Right atrium auricular region (tissue), 2 donors: Measurements from ENCODE around the gene PSD. TPM values are rescaled to one million over a fixed set of nuclear protein-coding genes. Genes with fewer than 3 reads are reported as not detected.
A peak's percentile ranks its signal among the peaks of the same experiment; 100 is the strongest.

Experiments
- DNase-seq: peaks from one replicate; pipeline ENCODE4 v3.0.0-alpha.2; 2019; ENCODE audit warnings: low spot score
- H3K27ac ChIP-seq, 2 donors: fragments of 200-600 bp; sonication (generic); 1 replicate in 1 of 2; 2 replicates in 1 of 2; pipeline ENCODE4 v1.5.1; 2016 to 2019
- H3K27me3 ChIP-seq, 2 donors: fragments of 200-600 bp; sonication (generic); one replicate each; pipeline versions ENCODE4 v1.5.1 to v1.6.0; 2017 to 2019
- H3K36me3 ChIP-seq: fragments of 200-600 bp; sonication (generic); one replicate; pipeline ENCODE4 v1.5.1; 2016
- H3K4me1 ChIP-seq, 2 donors: fragments of 200-600 bp; sonication (generic); one replicate each; pipeline versions ENCODE4 v1.5.1 to v1.6.0; 2017 to 2019
- H3K4me3 ChIP-seq, 2 donors: fragments of 200-600 bp; sonication (generic); 1 replicate in 1 of 2; 2 replicates in 1 of 2; pipeline ENCODE4 v1.5.1; 2017 to 2019; ENCODE audit warnings: mild to moderate bottlenecking in 1 of 2, moderate library complexity in 1 of 2
- H3K9me3 ChIP-seq, 2 donors: fragments of 200-600 bp; sonication (generic); one replicate each; pipeline ENCODE4 v1.5.1; 2019
- total RNA-seq, 2 donors: library from RNA; depleted of rRNA; stranded (reverse); fragments of >200 nt; gene quantifications; one replicate each; pipeline ENCODE4 v1.1.0, GENCODE V29; 2016
- TF ChIP-seq, protein P1 (sequence below), 2 donors: fragments of 200-600 bp; sonication (generic); IDR thresholded peaks; one replicate each; pipeline ENCODE4 v1.5.1; 2019; ENCODE audit warnings: antibody characterized with exemption in 2 of 2

PSD gene
- total RNA-seq, 2 donors from 2014 or later, result 2.2 to 9.7 TPM

DNA sequence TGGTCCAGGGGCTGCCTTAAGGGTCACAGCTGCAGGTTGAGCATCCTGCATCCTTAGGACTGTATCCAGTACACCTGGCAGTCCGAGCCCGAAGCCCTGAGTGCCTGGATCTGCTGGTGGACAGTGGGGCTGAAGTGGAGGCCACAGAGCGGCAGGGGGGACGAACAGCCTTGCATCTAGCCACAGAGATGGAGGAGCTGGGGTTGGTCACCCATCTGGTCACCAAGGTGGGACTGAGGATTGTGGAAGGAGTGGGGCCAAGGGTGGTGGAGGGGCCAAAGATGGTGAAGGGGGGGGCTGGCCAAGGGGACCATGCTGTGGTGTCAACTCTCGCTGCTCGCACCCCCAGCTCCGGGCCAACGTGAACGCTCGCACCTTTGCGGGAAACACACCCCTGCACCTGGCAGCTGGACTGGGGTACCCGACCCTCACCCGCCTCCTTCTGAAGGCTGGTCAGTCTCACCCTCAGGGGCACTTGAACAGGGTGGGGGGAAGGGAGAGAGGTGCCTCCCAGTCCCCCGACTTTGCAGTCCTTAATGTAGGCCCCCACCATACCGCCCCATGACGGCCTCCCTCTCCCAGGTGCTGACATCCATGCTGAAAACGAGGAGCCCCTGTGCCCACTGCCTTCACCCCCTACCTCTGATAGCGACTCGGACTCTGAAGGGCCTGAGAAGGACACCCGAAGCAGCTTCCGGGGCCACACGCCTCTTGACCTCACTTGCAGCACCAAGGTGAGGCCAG, 17.8 kb downstream of the PSD start:
- TF ChIP-seq, protein P1, sequence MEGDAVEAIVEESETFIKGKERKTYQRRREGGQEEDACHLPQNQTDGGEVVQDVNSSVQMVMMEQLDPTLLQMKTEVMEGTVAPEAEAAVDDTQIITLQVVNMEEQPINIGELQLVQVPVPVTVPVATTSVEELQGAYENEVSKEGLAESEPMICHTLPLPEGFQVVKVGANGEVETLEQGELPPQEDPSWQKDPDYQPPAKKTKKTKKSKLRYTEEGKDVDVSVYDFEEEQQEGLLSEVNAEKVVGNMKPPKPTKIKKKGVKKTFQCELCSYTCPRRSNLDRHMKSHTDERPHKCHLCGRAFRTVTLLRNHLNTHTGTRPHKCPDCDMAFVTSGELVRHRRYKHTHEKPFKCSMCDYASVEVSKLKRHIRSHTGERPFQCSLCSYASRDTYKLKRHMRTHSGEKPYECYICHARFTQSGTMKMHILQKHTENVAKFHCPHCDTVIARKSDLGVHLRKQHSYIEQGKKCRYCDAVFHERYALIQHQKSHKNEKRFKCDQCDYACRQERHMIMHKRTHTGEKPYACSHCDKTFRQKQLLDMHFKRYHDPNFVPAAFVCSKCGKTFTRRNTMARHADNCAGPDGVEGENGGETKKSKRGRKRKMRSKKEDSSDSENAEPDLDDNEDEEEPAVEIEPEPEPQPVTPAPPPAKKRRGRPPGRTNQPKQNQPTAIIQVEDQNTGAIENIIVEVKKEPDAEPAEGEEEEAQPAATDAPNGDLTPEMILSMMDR (IDR thresholded peaks at IDR 0.05), result no peak
- no peak overlapping the region for H3K27ac ChIP-seq
- no peak overlapping the region for H3K4me3 ChIP-seq
- peaks cover 14% of the 10 kb centered on the region for H3K36me3 ChIP-seq
- no peak for DNase-seq
- H3K9me3 ChIP-seq, result no peaks in the 10 kb centered on the region
- peaks cover 0 to 30% of the 10 kb centered on the region in 2 donors for H3K4me1 ChIP-seq
- H3K27me3 ChIP-seq, result no peaks in the 10 kb centered on the region

DNA sequence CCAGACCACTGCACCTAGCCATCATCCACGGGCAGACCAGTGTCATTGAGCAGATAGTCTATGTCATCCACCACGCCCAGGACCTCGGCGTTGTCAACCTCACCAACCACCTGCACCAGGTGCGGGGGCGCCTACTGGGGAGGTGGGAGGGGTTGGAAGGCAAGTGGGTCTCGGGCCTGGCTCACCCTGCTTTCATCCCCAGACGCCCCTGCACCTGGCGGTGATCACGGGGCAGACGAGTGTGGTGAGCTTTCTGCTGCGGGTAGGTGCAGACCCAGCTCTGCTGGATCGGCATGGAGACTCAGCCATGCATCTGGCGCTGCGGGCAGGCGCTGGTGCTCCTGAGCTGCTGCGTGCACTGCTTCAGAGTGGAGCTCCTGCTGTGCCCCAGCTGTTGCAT, 18.5 kb downstream of the PSD start:
- H3K27ac ChIP-seq, result peak overlapping the region in 1 of 2 donors; percentile 93
- no peak overlapping the region for H3K4me3 ChIP-seq
- H3K36me3 ChIP-seq, result peaks cover 14% of the 10 kb centered on the region
- DNase-seq, result no peak
- TF ChIP-seq, protein P1 (IDR thresholded peaks at IDR 0.05), result no peak
- H3K9me3 ChIP-seq, result no peaks in the 10 kb centered on the region
- H3K27me3 ChIP-seq, result no peaks in the 10 kb centered on the region
- H3K4me1 ChIP-seq, result peaks cover 0 to 33% of the 10 kb centered on the region in 2 donors

DNA sequence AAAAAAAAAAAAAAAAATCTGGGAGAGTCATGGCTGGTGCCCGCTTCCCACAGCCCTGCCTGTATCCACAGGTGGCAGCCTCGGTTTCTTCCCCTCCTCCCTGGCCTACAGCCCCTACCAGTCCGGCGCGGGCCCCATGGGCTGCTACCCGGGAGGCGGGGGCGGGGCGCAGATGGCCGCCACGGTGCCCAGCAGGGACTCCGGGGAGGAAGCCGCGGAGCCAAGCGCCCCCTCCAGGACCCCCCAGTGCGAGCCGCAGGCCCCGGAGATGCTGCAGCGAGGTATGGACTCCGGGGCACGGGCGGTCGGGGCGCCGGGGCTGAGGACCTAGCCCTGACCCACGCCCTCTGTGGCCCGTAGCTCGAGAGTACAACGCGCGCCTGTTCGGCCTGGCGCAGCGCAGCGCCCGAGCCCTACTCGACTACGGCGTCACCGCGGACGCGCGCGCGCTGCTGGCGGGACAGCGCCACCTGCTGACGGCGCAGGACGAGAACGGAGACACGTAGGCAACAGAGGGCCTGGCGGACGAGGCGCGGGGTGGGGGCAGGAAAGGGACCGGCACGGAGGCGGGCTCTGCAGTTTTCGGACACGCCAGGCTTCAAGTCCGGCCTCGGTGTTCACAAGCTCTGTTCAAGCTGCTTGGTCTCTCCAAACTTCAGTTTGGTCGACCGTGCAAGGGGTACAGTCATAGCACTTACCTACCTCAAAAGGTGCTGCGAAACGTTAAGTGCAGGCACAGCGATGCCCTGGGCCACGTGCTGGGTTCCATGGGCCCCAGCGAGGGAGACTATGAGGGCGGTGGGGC, 19.2 kb downstream of the PSD start:
- TF ChIP-seq, protein P1 (IDR thresholded peaks at IDR 0.05), result peak; percentile 93 to 97

DNA sequence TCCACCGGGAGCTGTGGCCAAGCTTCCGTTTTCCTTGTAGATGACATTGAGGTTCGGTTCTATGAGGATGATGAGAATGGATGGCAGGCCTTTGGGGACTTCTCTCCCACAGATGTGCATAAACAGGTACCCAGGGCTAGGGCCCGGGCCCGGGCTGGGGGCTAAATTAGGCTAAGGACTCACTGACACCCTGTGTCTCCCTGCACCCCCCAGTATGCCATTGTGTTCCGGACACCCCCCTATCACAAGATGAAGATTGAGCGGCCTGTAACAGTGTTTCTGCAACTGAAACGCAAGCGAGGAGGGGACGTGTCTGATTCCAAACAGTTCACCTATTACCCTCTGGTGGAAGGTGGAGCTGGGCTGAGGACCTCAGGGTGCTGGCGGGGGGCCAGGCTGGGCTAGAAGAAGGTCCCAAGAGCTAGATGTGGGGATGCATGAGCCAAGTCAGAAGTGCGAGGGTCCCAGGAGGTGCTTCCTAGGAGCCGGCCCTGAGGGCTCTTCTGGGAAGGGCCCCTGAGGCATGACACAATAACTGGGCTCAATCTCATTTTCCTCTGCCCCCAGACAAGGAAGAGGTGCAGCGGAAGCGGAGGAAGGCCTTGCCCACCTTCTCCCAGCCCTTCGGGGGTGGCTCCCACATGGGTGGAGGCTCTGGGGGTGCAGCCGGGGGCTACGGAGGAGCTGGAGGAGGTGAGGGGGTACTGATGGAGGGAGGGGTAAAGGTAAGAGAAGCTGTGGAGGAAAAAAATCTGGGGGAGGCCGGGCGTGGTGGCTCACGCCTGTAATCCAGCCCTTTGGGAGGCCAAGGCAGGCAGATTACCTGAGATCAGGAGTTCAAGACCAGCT, 20.2 kb downstream of the PSD start:
- Histone ChIP-seq H3K9me3 (no peaks in the 10 kb centered on the region), H3K4me1 (peaks cover 0 to 43% of the 10 kb centered on the region in 2 donors), H3K27ac (peak overlapping the region; percentile 92 to 93), H3K36me3 (peaks cover 14% of the 10 kb centered on the region), H3K27me3 (no peaks in the 10 kb centered on the region), H3K4me3 (peak overlapping the region in 1 of 2 donors; percentile 65)
- no peak for DNase-seq
- TF ChIP-seq, protein P1 (IDR thresholded peaks at IDR 0.05), result no peak

More for the DNA sequence above, 19.2 kb downstream of the PSD start:
- DNase-seq, result peak; percentile 87
- Histone ChIP-seq H3K27me3 (no peaks in the 10 kb centered on the region), H3K27ac (peak overlapping the region; percentile 92 to 93), H3K9me3 (no peaks in the 10 kb centered on the region), H3K4me1 (peaks cover 0 to 39% of the 10 kb centered on the region in 2 donors), H3K4me3 (peak overlapping the region; percentile 58 to 65), H3K36me3 (peaks cover 14% of the 10 kb centered on the region)
